Sigmoid colon (tissue), 4 donors: Measurements from ENCODE around the gene KLHDC7B.

Experiments used
- POLR2A ChIP-seq, 2 donors: fragments of 450-650 bp; IDR thresholded peaks; one replicate each; pipeline ENCODE4 v1.6.1; 2016; ENCODE audit warnings: antibody characterized with exemption in 2 of 2, mild to moderate bottlenecking in 2 of 2, moderate library complexity in 2 of 2
- POLR2AphosphoS5 ChIP-seq, 4 donors: sonication (generic); formaldehyde crosslinking; IDR thresholded peaks; one replicate each; pipeline ENCODE4 v1.6.1; 2017; ENCODE audit warnings: antibody characterized with exemption in 4 of 4
- TF ChIP-seq, protein P1 (sequence below), 4 experiments: fragments of 450-650 bp in 3 of 4; fragments of 200-600 bp in 1 of 4; IDR thresholded peaks; one replicate each; pipeline ENCODE4 v1.5.1; 2016 to 2019; ENCODE audit warnings: antibody characterized with exemption in 4 of 4, mild to moderate bottlenecking in 3 of 4, moderate library complexity in 2 of 4

GRCh38 chr22:50528682-50529415 lies 16.9 kb upstream of the KLHDC7B start:
- TF ChIP-seq, protein P1, sequence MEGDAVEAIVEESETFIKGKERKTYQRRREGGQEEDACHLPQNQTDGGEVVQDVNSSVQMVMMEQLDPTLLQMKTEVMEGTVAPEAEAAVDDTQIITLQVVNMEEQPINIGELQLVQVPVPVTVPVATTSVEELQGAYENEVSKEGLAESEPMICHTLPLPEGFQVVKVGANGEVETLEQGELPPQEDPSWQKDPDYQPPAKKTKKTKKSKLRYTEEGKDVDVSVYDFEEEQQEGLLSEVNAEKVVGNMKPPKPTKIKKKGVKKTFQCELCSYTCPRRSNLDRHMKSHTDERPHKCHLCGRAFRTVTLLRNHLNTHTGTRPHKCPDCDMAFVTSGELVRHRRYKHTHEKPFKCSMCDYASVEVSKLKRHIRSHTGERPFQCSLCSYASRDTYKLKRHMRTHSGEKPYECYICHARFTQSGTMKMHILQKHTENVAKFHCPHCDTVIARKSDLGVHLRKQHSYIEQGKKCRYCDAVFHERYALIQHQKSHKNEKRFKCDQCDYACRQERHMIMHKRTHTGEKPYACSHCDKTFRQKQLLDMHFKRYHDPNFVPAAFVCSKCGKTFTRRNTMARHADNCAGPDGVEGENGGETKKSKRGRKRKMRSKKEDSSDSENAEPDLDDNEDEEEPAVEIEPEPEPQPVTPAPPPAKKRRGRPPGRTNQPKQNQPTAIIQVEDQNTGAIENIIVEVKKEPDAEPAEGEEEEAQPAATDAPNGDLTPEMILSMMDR (IDR thresholded peaks at IDR 0.05), result no peak
- TF ChIP-seq POLR2AphosphoS5 (IDR thresholded peaks at IDR 0.05) (no peak), POLR2A (IDR thresholded peaks at IDR 0.05) (no peak)
